ENCODE results near the gene TCHP.

The TCHP gene

DNA sequence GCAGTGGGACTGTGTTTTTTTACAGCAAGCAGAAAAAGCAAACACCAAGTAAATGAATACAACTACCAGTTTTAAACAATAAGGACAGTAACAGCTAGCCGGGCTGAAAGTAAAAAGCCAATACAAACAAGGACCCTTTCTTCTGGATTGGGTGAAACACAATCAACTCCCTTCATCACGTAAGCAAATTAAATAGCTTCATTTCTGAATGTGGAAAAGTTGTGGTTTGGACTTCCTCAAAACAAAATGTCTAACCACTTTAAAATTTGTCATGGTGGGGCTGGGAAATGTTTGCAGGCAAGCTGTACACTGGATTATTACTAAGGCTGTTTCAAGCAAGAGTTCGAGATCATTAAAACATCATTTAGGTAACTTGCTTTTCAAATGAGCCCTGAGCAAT lies 47.4 kb downstream of the TCHP start:
- no peak overlapping the region for H3K27ac ChIP-seq
- TF ChIP-seq, protein P1, sequence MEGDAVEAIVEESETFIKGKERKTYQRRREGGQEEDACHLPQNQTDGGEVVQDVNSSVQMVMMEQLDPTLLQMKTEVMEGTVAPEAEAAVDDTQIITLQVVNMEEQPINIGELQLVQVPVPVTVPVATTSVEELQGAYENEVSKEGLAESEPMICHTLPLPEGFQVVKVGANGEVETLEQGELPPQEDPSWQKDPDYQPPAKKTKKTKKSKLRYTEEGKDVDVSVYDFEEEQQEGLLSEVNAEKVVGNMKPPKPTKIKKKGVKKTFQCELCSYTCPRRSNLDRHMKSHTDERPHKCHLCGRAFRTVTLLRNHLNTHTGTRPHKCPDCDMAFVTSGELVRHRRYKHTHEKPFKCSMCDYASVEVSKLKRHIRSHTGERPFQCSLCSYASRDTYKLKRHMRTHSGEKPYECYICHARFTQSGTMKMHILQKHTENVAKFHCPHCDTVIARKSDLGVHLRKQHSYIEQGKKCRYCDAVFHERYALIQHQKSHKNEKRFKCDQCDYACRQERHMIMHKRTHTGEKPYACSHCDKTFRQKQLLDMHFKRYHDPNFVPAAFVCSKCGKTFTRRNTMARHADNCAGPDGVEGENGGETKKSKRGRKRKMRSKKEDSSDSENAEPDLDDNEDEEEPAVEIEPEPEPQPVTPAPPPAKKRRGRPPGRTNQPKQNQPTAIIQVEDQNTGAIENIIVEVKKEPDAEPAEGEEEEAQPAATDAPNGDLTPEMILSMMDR (conservative IDR thresholded peaks at IDR 0.05; ENCODE audit: low read depth) = no peak
- DNase-seq (ENCODE audit: low spot score) = no peak
- CTCF ChIA-PET = interaction anchor here (0.6 to 0.9 kb wide), 3 partner anchors 175 to 946 kb away, joined by 3 to 6 read pairs (median 3); no protein-coding TSS in a partner anchor
- POLR2A ChIA-PET (ENCODE audit: low non-redundant PET) = interaction anchor here (0.6 kb wide), 1 partner anchor 231 kb away, joined by 4 read pairs; no protein-coding TSS in a partner anchor

DNA sequence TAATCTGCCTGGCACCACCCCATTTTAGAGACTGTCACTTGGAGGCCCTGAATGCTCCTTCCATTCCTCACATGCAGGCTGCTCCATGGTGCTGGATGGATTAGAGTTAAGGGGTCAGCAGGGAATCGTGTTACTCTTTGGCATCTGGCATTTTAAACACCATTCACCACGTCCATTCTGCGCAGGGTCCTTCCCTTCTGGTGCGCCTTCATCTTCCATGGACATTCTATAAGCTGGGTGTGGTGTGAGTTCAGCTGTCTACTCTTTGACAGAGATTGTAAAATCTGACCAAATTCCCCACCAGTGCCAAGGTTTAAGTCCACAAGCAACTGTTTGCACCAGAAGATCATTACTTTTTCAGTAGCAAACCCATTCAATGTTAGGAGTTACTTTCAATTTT lies 48.3 kb downstream of the TCHP start:
- POLR2A ChIA-PET (ENCODE audit: low non-redundant PET) = no interaction called here
- no peak overlapping the region for H3K27ac ChIP-seq
- TF ChIP-seq, protein P1 (conservative IDR thresholded peaks at IDR 0.05; ENCODE audit: low read depth) = no peak
- DNase-seq (ENCODE audit: low spot score) = no peak
- CTCF ChIA-PET = interaction anchor here (0.6 to 0.9 kb wide), 3 partner anchors 41 to 176 kb away, joined by 3 to 4 read pairs (median 3); no protein-coding TSS in a partner anchor

DNA sequence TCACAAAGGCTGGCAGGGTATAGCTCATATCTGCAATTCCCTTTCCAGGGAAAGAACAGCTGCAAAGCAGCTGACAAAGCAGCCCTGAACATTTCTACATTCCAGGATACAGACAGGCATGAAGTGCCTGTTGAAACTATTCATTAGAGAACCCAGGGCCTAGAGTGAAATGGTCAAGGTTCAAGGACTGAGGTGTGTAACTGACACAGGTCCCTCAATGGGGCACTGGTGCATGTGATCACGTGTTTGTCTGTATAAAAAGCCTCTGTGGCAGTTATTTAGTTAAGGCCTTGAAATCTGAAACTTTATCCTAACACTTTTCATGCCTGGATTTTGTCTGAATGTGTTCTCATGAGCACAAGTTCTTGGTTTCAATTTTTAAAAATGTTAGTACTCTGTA lies 49.0 kb downstream of the TCHP start:
- ChIA-PET CTCF (interaction anchor here (0.6 kb wide), 1 partner anchor 42 kb away, joined by 3 read pairs; no protein-coding TSS in a partner anchor), POLR2A (ENCODE audit: low non-redundant PET) (no interaction called here)
- no peak overlapping the region for H3K27ac ChIP-seq
- DNase-seq (ENCODE audit: low spot score) = no peak
- TF ChIP-seq, protein P1 (conservative IDR thresholded peaks at IDR 0.05; ENCODE audit: low read depth) = no peak

DNA sequence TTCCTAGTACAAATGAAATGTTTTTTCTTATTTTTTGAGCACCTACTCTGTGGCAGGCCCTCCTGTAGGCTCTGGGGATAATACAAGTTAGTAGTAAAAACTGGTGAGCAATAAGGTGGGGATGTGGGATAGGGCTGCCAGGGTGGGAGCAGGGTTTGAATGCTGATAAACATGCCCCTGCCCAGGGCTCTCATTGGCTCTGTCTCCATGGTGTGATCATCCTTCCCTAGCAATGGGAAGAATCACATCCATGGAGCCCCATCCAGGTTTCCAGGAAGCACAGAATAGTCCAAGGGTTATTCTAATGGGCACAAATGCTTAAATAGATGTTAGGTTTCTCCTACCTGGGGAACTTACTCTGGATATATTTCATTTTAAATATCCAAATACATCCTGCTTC lies 50.6 kb downstream of the TCHP start:
- DNase-seq (ENCODE audit: low spot score) = no peak
- ChIA-PET CTCF (no interaction called here), POLR2A (ENCODE audit: low non-redundant PET) (no interaction called here)
- TF ChIP-seq, protein P1 (conservative IDR thresholded peaks at IDR 0.05; ENCODE audit: low read depth) = no peak
- H3K27ac ChIP-seq = no peak overlapping the region

DNA sequence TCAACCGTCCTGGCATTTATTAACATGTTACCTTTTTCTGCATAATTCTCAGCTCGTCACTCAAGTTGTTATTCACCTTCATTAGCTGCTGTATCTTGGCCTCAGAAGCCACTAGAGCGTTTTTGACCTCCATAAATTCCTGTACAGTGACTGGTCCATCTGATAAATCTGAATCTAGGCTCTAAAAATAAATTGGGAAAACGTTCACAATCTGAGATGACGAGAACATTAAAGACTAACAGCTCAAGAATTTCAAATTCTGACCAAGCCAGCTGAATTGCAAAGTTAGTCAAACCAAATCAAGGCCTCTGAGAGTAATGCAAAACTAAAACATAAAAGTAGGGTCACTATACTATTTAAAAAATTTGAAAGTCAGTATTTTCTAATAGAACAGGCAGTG lies 51.1 kb downstream of the TCHP start:
- H3K27ac ChIP-seq = no peak overlapping the region
- TF ChIP-seq, protein P1 (conservative IDR thresholded peaks at IDR 0.05; ENCODE audit: low read depth) = no peak
- ChIA-PET POLR2A (ENCODE audit: low non-redundant PET) (no interaction called here), CTCF (no interaction called here)
- peak; percentile 17 for DNase-seq (ENCODE audit: low spot score)

DNA sequence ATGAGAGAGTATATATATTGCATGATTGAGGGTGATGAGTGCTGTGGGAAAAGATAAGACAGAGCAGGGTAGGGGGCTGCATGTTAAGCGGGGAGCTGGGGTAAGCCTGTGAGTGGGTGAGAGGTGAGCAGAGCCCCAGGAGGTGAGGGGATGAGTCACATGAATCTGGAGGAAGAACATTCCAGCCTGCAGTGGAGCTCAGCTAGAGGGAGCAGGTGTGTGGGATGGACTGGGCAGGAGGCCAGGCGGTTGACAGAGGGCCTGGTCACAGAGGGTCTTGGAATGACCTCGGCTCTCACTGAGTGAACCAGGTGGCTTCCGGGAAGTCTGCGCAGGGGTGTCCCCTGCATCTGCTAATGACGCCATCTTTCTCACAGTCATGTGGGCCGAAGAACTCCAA lies 51.7 kb downstream of the TCHP start:
- DNase-seq (ENCODE audit: low spot score) = peak; percentile 74
- H3K27ac ChIP-seq = peak overlapping the region; percentile 10; the same call in 1 of the 2 replicates
- TF ChIP-seq, protein P1 (conservative IDR thresholded peaks at IDR 0.05; ENCODE audit: low read depth) = no peak
- POLR2A ChIA-PET (ENCODE audit: low non-redundant PET) = no interaction called here
- CTCF ChIA-PET = interaction anchor here (0.9 kb wide), 1 partner anchor 14 kb away, joined by 3 read pairs; no protein-coding TSS in a partner anchor
